ENCODE data around the gene ITGB1.

Gene ITGB1

DNA sequence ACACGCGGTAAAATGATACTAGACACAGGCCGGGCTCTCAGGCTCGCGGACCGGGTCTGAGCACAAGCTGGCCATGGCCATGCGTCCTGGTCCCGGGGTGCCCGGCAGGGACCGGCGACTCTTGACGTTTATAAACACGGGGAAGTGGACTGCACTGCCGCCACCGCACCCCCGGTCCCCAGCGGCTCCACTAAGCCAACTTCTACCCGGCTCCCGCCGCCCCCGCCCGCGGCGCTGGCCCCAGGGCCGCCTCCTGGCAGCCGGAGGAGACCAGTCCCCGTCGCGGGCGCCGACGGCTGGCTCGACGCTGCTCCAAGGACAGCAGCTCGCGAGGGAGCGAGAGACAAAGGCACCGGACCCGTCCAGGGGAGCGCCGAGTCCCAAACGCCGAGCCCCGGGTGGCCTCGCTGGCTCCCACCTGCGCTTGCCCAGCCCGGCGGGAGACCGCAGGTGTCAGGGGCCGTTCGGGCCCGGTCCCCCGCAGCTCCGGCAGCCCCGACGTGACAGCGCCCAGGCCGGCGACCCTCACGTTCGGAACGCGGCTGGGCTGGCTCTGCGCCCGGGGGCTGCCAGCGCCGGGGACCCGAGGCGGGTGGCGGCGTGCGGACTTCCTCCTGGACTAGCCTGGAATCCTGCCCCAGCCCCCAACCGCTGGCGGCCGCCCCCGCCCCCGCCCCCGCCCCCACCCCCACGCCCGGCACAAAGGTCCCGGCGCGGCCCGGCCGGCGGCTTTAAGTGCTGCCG is 517 bp downstream of the ITGB1 start:
- DNase-seq (ENCODE audit: low read depth, low spot score), result no peak
- peak overlapping the region; percentile 80 for H3K4me3 ChIP-seq (ENCODE audit: low read length)

DNA sequence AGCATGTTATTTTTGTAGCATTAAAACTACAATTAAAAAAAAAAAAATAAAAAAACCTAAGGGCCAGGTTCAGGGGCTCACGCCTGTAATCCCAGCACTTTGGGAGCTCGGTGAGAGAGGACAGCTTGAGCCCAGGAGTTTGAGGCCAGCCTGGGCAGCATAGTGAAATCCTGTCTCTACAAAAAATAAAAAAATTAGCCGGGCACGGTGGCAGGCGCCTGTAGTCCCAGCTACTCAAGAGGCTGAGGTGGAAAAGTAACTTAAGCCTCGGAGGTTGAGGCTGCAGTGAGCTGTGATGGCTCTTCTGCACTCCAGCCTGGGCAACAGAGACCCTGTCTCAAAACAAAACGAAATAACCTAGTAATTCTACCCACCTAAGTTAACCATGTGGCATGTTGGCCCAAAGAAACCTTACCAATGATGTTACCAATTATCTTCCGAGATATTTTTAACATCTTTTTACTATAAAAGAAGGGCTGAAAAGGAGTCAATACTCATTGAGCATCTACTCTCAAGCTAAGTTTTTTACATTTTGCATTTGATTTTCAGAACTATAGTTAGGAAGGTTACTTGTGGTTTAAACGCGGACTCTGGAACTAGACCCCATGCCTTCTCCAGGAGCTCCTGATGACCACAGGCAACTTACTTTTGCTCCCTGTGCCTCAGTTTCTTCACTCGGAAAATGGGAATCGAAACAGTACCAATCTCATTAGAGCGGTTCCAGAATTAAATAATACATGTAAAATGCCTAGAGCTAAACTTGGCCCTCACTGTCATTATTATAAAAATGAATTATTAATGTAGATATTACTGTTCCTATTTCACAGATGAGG is 1.4 kb downstream of the ITGB1 start:
- H3K4me3 ChIP-seq (ENCODE audit: low read length), result peak overlapping the region; percentile 80
- DNase-seq (ENCODE audit: low read depth, low spot score), result no peak

DNA sequence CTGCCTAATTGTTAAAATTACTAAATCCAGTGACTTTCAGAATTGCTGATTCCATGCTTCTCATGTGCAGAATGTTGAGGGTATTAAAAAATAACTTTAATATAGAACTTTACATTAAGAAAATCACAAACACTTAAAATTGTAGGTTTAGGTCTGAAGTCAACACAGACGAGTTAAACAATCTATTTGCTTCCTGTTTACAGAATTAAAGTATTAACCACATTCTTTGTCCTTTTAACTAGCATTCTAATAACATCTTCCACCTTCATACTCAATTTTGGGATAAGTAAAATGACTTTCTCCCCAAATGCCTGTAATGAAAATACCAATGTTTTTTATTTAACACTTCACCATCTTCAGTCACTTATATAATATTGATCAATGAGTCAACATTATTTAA is 2.2 kb downstream of the ITGB1 start:
- no peak for DNase-seq (ENCODE audit: low read depth, low spot score)
- H3K4me3 ChIP-seq (ENCODE audit: low read length), result no peak overlapping the region

DNA sequence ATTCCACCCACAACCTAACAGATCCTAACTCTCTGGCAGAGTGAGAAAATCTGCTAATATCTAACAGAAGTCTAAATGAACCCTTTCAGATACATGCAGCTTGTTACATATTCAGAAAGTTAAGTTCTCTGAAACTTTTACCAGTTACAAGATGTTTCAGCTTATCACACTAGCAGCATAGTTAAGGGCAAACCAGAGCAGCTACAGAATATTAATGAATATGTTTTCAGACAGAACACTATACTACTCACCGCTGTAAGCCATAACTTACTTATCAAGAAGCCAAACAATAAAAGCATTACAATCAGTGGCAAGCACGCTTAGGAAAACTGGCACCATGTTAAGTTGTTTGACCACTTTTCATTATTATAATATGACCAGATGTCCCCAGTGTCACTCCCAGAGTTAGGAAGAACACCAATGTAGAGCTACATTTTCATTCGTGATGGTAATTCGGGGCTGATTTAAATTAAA is 2.7 kb downstream of the ITGB1 start:
- no peak for DNase-seq (ENCODE audit: low read depth, low spot score)
- no peak overlapping the region for H3K4me3 ChIP-seq (ENCODE audit: low read length)

DNA sequence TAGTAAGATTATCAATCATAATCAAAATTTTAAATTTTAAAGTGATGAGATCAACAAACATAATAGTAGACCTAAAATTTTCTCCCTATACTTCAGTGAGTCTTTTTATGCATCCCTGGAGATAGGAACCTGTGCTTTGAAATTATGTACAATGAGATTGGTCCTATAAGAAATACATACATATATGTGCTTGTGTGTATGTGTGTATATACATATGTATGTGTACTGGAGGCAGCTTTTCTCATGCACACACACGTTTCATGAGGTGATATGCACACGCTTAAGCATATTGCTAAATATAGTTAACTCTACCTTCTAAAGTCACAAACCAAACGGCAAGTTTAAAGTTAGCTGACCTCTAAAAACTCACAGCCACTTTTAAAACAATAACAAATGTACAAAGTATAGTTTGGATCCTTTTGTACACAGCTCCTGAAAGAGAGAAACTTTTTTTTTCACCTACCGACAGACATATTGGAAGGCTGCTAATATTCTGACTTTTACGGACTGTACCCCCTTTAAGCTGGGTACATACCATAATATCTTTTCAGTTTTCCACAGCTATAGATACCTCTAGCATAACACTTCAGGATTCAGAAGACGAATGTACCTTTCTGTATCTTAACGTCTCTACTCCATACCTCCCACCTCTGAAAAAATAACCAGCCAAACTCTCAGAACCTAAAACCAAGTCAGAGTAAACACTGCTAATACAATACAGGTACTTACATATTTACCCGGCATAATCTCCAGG is 3.3 kb downstream of the ITGB1 start:
- H3K4me3 ChIP-seq (ENCODE audit: low read length), result no peak overlapping the region
- DNase-seq (ENCODE audit: low read depth, low spot score), result no peak

- H3K4me3 ChIP-seq (ENCODE audit: low read length), result no peak overlapping the region
- DNase-seq (ENCODE audit: low read depth, low spot score), result no peak
Measured at GRCh38 chr10:32954080-32954479, 4.0 kb downstream of the ITGB1 start.

- H3K4me3 ChIP-seq (ENCODE audit: low read length), result no peak overlapping the region
- DNase-seq (ENCODE audit: low read depth, low spot score), result no peak
Measured at GRCh38 chr10:32953277-32953927, 4.6 kb downstream of the ITGB1 start.

GRCh38 chr10:32952541-32953276 is 5.3 kb downstream of the ITGB1 start:
- no peak for DNase-seq (ENCODE audit: low read depth, low spot score)
- H3K4me3 ChIP-seq (ENCODE audit: low read length), result no peak overlapping the region

DNA sequence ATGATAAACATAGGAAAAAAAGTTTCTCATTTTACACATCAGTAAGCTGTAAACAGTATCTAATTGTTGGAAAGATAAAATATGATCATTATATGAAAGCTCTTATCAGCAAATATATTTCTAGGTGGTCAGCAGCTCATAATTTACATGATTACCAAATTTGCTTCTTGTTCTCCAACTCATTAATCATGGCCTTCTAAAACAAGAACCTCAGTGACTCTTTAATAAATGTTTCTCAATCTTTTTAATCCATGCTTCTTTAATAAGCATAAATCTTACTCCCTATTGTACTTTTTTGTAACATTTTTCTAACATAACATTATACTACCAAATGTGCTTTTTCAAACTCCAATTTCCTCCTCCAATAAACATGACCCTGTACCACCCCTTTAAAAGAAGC is 5.9 kb downstream of the ITGB1 start:
- H3K4me3 ChIP-seq (ENCODE audit: low read length), result no peak overlapping the region
- DNase-seq (ENCODE audit: low read depth, low spot score), result no peak

- DNase-seq (ENCODE audit: low read depth, low spot score), result no peak
- H3K4me3 ChIP-seq (ENCODE audit: low read length), result no peak overlapping the region
Measured at GRCh38 chr10:32951111-32951510, 6.9 kb downstream of the ITGB1 start.

GRCh38 chr10:32950591-32951108 is 7.4 kb downstream of the ITGB1 start:
- DNase-seq (ENCODE audit: low read depth, low spot score), result no peak
- no peak overlapping the region for H3K4me3 ChIP-seq (ENCODE audit: low read length)

DNA sequence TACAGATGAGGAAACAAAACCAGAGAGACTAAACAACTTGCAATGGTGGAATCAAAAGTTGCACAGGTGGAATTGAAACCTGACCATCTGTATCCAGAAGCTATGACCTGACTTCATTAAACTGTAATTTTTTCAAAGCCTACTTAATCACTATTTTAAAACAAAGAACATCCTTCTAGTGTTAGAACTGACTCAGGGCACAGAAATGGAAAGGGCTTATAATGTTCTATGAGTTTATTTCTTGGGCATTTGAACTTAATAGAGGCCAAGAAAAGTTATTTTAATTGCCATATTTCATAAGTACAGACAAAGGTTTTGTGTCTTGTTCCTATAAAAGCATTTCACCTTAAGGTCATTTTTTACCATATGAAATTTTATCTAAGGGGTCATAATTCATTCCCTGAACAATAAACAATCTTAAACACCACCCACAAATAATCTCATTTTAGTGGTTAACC is 8.8 kb downstream of the ITGB1 start:
- no peak for DNase-seq (ENCODE audit: low read depth, low spot score)

GRCh38 chr10:32948451-32948850 is 9.6 kb downstream of the ITGB1 start:
- DNase-seq (ENCODE audit: low read depth, low spot score), result peak; percentile 44
- H3K4me3 ChIP-seq (ENCODE audit: low read length), result no peak overlapping the region

More for the DNA sequence above, 8.8 kb downstream of the ITGB1 start:
- no peak overlapping the region for H3K4me3 ChIP-seq (ENCODE audit: low read length)

GRCh38 chr10:32947586-32947985 is 10.4 kb downstream of the ITGB1 start:
- DNase-seq (ENCODE audit: low read depth, low spot score), result no peak
- no peak overlapping the region for H3K4me3 ChIP-seq (ENCODE audit: low read length)

- DNase-seq (ENCODE audit: low read depth, low spot score), result no peak
- no peak overlapping the region for H3K4me3 ChIP-seq (ENCODE audit: low read length)
Measured at GRCh38 chr10:32946108-32946507, 11.9 kb downstream of the ITGB1 start.

DNA sequence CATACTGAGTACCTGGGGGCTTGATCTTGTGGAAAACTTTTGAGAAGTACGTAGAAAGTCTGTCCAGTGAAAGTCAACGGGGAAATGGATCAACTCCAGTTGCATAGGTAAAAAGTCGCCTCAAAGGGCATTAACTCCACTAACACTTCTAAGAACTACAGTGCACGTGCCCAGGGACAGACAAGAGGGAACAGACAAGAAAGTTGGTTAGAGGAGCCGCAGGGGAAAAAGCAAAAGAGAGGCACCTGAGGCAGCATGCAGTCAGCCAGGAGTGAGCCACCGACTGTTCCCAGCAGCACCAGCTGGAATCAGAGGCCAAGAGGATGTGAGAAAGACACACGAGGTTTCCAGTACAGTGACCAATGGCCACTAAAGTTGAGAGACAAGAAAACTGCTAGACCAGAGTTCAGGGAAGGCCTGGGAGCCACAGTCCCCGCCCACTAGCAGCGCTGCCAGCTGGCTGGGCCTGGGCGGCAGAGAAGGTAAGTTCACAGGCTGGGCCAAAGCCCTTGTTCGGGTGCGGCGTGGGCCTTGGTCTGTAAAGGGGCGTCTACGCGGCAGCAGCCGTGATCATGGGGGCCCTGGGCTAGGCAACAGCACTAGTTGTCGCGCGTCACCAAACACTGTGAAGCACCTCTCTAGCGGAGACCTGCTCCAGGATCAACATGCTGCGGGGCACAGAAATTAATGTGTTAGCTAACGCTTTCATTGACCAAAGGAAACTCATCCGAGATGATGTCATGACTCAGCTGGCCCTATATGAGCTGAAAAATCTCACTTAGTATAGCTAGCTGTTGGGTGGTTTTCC is 14.0 kb downstream of the ITGB1 start:
- no peak for DNase-seq (ENCODE audit: low read depth, low spot score)
- H3K4me3 ChIP-seq (ENCODE audit: low read length), result no peak overlapping the region

DNA sequence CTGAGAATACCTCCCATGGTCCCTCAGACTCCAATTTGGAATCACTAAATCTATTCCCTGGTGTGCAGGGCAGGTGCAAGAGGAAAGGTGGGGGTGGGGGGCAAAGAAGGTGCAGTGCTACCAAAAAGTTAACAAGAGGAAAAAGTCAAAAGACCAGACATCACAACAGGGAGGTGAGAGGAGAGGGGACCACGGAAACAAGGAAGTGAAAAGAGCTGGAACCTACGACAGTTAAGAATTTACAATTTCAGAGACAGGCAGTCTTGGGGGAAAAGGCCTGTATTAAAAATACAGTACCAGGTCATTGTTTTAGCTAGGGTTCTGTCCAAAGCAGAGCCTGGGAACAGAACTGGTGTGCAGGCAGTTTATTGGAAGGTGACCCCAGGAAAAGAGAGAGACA is 14.6 kb downstream of the ITGB1 start:
- DNase-seq (ENCODE audit: low read depth, low spot score), result no peak
- H3K4me3 ChIP-seq (ENCODE audit: low read length), result no peak overlapping the region

DNA sequence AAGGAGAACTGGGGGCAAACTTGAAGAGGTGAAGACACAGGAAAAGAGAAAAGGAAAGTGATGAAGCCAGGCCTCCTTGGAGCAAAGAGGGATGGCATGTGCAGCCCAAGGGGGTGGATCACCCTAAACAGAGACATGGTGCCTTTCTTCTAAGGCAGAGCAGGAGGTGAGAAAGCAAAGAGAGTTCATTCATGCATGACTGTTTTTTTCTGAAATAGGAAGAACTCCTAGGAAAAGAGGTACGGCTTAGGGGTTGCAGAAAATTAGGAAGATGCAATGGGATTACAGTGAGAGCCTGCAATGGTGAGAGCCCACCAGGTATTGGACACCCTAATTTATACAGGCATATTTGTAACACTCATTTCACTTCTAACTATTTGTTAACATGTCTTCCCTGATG is 15.9 kb downstream of the ITGB1 start:
- no peak for DNase-seq (ENCODE audit: low read depth, low spot score)
- H3K4me3 ChIP-seq (ENCODE audit: low read length), result no peak overlapping the region

Measured in Jurkat, Clone E6-1 (cell line).